HCT116 (cell line): ENCODE measurements around the gene SNAPC2.

ENCODE experiments used
- CTCF ChIP-seq, 3 experiments: fragments of 200-600 bp in 1 of 3; sonication (generic) in 1 of 3; IDR thresholded peaks in 2 of 3; conservative IDR thresholded peaks in 1 of 3; 2 replicates each; pipeline ENCODE4 v1.5.1; 2012 to 2017; ENCODE audit warnings: low read depth in 2 of 3, low read length in 2 of 3, antibody characterized with exemption in 1 of 3, borderline replicate concordance in 1 of 3, control low read depth in 1 of 3, mild to moderate bottlenecking in 1 of 3, mixed read lengths in 1 of 3, mixed run types in 1 of 3, moderate library complexity in 1 of 3; ENCODE audit not compliant: insufficient read depth in 1 of 3
- ELF1 ChIP-seq: IDR thresholded peaks from 2 replicates; pipeline ENCODE4 v1.6.1; 2012; ENCODE audit warnings: low read depth, borderline replicate concordance
- EZH2 ChIP-seq: fragments of 200-600 bp; sonication (generic); IDR thresholded peaks from 2 replicates; pipeline ENCODE4 v1.6.1; 2017; ENCODE audit warnings: antibody characterized with exemption, mixed run types
- JUND ChIP-seq: IDR thresholded peaks from 2 replicates; pipeline ENCODE4 v1.6.1; 2012
- YY1 ChIP-seq: IDR thresholded peaks from 2 replicates; pipeline ENCODE4 v1.6.1; 2011; ENCODE audit warnings: low read length, low read depth, moderate library complexity, mild to moderate bottlenecking; ENCODE audit not compliant: insufficient replicate concordance; ENCODE audit errors: extremely low read depth

GRCh38 chr19:7932276-7932929 is 12.3 kb downstream of the SNAPC2 start:
- TF ChIP-seq CTCF (IDR thresholded peaks at IDR 0.05 in 2 of 3, conservative IDR thresholded peaks at IDR 0.05 in 1 of 3; ENCODE audit: borderline replicate concordance in 1 of 3, insufficient read depth in 1 of 3, low read depth in 2 of 3, low read length in 2 of 3) (no peak), EZH2 (no peak), JUND (no peak), YY1 (no peak), ELF1 (no peak)
